WTC11 (cell line): ENCODE results near the gene CACNG3. TPM values are rescaled to one million over a fixed set of nuclear protein-coding genes. Genes with fewer than 3 reads are reported as not detected.

Experiments used
- ATAC-seq: fragments of 200-7000 bp; cut with Tn5 transposase; 2 replicates; pipeline ENCODE4 v1.10.0; 2021; ENCODE audit warnings: mild to moderate bottlenecking, moderate library complexity
- CTCF ChIA-PET: fragments of 300-600 bp; sonication (Branson Sonifier 250); formaldehyde crosslinking; loops from one replicate; lab custom pipeline; 2021; ENCODE audit warnings: antibody characterized with exemption; lab: Charles Lee
- POLR2A ChIA-PET: fragments of 350-600 bp; sonication (Branson Sonifier 250); formaldehyde crosslinking; loops from one replicate; lab custom pipeline; 2021; ENCODE audit warnings: antibody characterized with exemption; lab: Charles Lee
- DNase-seq: peaks from one replicate; pipeline ENCODE4 v3.0.0; 2021; ENCODE audit warnings: low spot score
- H3K27ac Mint-ChIP-seq: 2 replicates; pipeline ENCODE4 v1.8.0; 2021; ENCODE audit warnings: mixed read lengths
- H3K27me3 Mint-ChIP-seq: 2 replicates; pipeline ENCODE4 v1.8.0; 2021; ENCODE audit warnings: low read depth, mild to moderate bottlenecking, moderate library complexity, mixed read lengths
- H3K36me3 Mint-ChIP-seq: 2 replicates; pipeline ENCODE4 v1.8.0; 2021; ENCODE audit warnings: mixed read lengths
- H3K4me1 Mint-ChIP-seq: 2 replicates; pipeline ENCODE4 v1.8.0; 2022; ENCODE audit warnings: mixed read lengths
- H3K4me3 Mint-ChIP-seq: 2 replicates; pipeline ENCODE4 v1.8.0; 2021; ENCODE audit warnings: mild to moderate bottlenecking, moderate library complexity, mixed read lengths
- H3K9me3 Mint-ChIP-seq: 2 replicates; pipeline ENCODE4 v1.8.0; 2021; ENCODE audit warnings: mixed read lengths
- ATF6 ChIP-seq: sonication (generic); formaldehyde crosslinking; IDR thresholded peaks from 2 replicates; pipeline ENCODE4 v1.8.1; 2023; ENCODE audit warnings: mild to moderate bottlenecking, missing genetic modification reagents
- CREM ChIP-seq: sonication (generic); formaldehyde crosslinking; IDR thresholded peaks from 2 replicates; pipeline ENCODE4 v1.8.1; 2022; ENCODE audit warnings: mild to moderate bottlenecking, missing genetic modification reagents, moderate library complexity
- ELF4 ChIP-seq: sonication (generic); formaldehyde crosslinking; IDR thresholded peaks from 2 replicates; pipeline ENCODE4 v1.8.1; 2022; ENCODE audit warnings: low read depth, mild to moderate bottlenecking, moderate library complexity, missing genetic modification reagents
- ERG ChIP-seq: fragments of 250-450 bp; sonication (Bioruptor Pico); IDR thresholded peaks from 2 replicates; pipeline ENCODE4 v1.8.0; 2021; ENCODE audit warnings: mild to moderate bottlenecking
- ETV6 ChIP-seq: sonication (generic); formaldehyde crosslinking; IDR thresholded peaks from 2 replicates; pipeline ENCODE4 v1.8.1; 2022; ENCODE audit warnings: mild to moderate bottlenecking, missing genetic modification reagents
- MLX ChIP-seq: sonication (generic); formaldehyde crosslinking; IDR thresholded peaks from 2 replicates; pipeline ENCODE4 v1.8.1; 2023; ENCODE audit warnings: mild to moderate bottlenecking, missing genetic modification reagents, moderate library complexity
- NFYB ChIP-seq: sonication (generic); formaldehyde crosslinking; conservative IDR thresholded peaks from 2 replicates; pipeline ENCODE4 v1.8.0; 2022; ENCODE audit warnings: low read depth, missing genetic modification reagents
- NR1H2 ChIP-seq: sonication (generic); formaldehyde crosslinking; IDR thresholded peaks from 2 replicates; pipeline ENCODE4 v1.9.0; 2021; ENCODE audit warnings: mild to moderate bottlenecking, moderate library complexity, missing genetic modification reagents
- NR2C2 ChIP-seq: sonication (generic); formaldehyde crosslinking; IDR thresholded peaks from 2 replicates; pipeline ENCODE4 v1.8.0; 2022; ENCODE audit warnings: mild to moderate bottlenecking, missing genetic modification reagents
- PRRX2 ChIP-seq: fragments of 250-450 bp; sonication (Bioruptor Pico); IDR thresholded peaks from 2 replicates; pipeline ENCODE4 v1.8.0; 2021; ENCODE audit warnings: mild to moderate bottlenecking
- RELA ChIP-seq: sonication (generic); formaldehyde crosslinking; IDR thresholded peaks from 2 replicates; pipeline ENCODE4 v1.8.1; 2022; ENCODE audit warnings: missing genetic modification reagents, mild to moderate bottlenecking, borderline replicate concordance
- RORB ChIP-seq: fragments of 250-450 bp; sonication (Bioruptor Pico); IDR thresholded peaks from 2 replicates; pipeline ENCODE4 v1.9.0; 2021; ENCODE audit warnings: mild to moderate bottlenecking
- SMAD4 ChIP-seq: sonication (generic); formaldehyde crosslinking; IDR thresholded peaks from 2 replicates; pipeline ENCODE4 v1.8.0; 2022; ENCODE audit warnings: mild to moderate bottlenecking, missing genetic modification reagents
- TEAD1 ChIP-seq: sonication (generic); formaldehyde crosslinking; IDR thresholded peaks from 2 replicates; pipeline ENCODE4 v1.8.0; 2022; ENCODE audit warnings: mild to moderate bottlenecking, missing genetic modification reagents
- TP53 ChIP-seq: sonication (generic); formaldehyde crosslinking; IDR thresholded peaks from 2 replicates; pipeline ENCODE4 v1.8.1; 2023; ENCODE audit warnings: mild to moderate bottlenecking, missing genetic modification reagents
- ZBTB43 ChIP-seq: sonication (generic); formaldehyde crosslinking; IDR thresholded peaks from 2 replicates; pipeline ENCODE4 v1.8.1; 2023; ENCODE audit warnings: mild to moderate bottlenecking, missing genetic modification reagents
- ZNF219 ChIP-seq: sonication (generic); formaldehyde crosslinking; IDR thresholded peaks from 2 replicates; pipeline ENCODE4 v1.8.0; 2023; ENCODE audit warnings: missing genetic modification reagents, mild to moderate bottlenecking, borderline replicate concordance
- ZNF281 ChIP-seq: sonication (generic); formaldehyde crosslinking; IDR thresholded peaks from 2 replicates; pipeline ENCODE4 v1.8.0; 2023; ENCODE audit warnings: mild to moderate bottlenecking, missing genetic modification reagents
- ZNF423 ChIP-seq: fragments of 250-450 bp; sonication (Bioruptor Pico); IDR thresholded peaks from 2 replicates; pipeline ENCODE4 v2.1.2; 2022; ENCODE audit warnings: mild to moderate bottlenecking, moderate library complexity
- total RNA-seq: library from RNA; stranded (reverse); gene quantifications from 3 replicates; pipeline ENCODE4 v1.2.3, GENCODE V29; 2021
- TF ChIP-seq, protein P1 (sequence below): sonication (generic); formaldehyde crosslinking; IDR thresholded peaks from 2 replicates; pipeline ENCODE4 v1.8.0; 2023; ENCODE audit warnings: missing genetic modification reagents, mild to moderate bottlenecking, borderline replicate concordance
- TF ChIP-seq, protein P2 (sequence below): sonication (generic); formaldehyde crosslinking; IDR thresholded peaks from 2 replicates; pipeline ENCODE4 v1.8.0; 2022; ENCODE audit warnings: mild to moderate bottlenecking, missing genetic modification reagents

The CACNG3 gene
- total RNA-seq, 1 experiment from 2014 or later: not detected

GRCh38 chr16:24279982-24280515 is 23.9 kb downstream of the CACNG3 start (continued):
- no peak for TF ChIP-seq ZBTB43
- TF ChIP-seq ERG (CRISPR knock-in tag): no peak
- no peak for TF ChIP-seq ZNF219
- no peak for TF ChIP-seq SMAD4

- Mint-ChIP-seq H3K27me3 (peaks cover 3% of the 10 kb centered on the region), H3K4me3 (no peak overlapping the region), H3K4me1 (no peaks in the 10 kb centered on the region), H3K9me3 (peaks cover 7% of the 10 kb centered on the region), H3K36me3 (no peaks in the 10 kb centered on the region), H3K27ac (no peak overlapping the region)
- no peak for TF ChIP-seq ATF6
- TF ChIP-seq NR2C2 (CRISPR knock-in tag): no peak
- no peak for TF ChIP-seq RELA
- TF ChIP-seq ZNF423: no peak
- no peak for TF ChIP-seq TP53 (CRISPR knock-in tag)
- TF ChIP-seq, protein P1, sequence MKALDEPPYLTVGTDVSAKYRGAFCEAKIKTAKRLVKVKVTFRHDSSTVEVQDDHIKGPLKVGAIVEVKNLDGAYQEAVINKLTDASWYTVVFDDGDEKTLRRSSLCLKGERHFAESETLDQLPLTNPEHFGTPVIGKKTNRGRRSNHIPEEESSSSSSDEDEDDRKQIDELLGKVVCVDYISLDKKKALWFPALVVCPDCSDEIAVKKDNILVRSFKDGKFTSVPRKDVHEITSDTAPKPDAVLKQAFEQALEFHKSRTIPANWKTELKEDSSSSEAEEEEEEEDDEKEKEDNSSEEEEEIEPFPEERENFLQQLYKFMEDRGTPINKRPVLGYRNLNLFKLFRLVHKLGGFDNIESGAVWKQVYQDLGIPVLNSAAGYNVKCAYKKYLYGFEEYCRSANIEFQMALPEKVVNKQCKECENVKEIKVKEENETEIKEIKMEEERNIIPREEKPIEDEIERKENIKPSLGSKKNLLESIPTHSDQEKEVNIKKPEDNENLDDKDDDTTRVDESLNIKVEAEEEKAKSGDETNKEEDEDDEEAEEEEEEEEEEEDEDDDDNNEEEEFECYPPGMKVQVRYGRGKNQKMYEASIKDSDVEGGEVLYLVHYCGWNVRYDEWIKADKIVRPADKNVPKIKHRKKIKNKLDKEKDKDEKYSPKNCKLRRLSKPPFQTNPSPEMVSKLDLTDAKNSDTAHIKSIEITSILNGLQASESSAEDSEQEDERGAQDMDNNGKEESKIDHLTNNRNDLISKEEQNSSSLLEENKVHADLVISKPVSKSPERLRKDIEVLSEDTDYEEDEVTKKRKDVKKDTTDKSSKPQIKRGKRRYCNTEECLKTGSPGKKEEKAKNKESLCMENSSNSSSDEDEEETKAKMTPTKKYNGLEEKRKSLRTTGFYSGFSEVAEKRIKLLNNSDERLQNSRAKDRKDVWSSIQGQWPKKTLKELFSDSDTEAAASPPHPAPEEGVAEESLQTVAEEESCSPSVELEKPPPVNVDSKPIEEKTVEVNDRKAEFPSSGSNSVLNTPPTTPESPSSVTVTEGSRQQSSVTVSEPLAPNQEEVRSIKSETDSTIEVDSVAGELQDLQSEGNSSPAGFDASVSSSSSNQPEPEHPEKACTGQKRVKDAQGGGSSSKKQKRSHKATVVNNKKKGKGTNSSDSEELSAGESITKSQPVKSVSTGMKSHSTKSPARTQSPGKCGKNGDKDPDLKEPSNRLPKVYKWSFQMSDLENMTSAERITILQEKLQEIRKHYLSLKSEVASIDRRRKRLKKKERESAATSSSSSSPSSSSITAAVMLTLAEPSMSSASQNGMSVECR (CRISPR knock-in tag): no peak
- no peak for TF ChIP-seq ETV6
- TF ChIP-seq, protein P2, sequence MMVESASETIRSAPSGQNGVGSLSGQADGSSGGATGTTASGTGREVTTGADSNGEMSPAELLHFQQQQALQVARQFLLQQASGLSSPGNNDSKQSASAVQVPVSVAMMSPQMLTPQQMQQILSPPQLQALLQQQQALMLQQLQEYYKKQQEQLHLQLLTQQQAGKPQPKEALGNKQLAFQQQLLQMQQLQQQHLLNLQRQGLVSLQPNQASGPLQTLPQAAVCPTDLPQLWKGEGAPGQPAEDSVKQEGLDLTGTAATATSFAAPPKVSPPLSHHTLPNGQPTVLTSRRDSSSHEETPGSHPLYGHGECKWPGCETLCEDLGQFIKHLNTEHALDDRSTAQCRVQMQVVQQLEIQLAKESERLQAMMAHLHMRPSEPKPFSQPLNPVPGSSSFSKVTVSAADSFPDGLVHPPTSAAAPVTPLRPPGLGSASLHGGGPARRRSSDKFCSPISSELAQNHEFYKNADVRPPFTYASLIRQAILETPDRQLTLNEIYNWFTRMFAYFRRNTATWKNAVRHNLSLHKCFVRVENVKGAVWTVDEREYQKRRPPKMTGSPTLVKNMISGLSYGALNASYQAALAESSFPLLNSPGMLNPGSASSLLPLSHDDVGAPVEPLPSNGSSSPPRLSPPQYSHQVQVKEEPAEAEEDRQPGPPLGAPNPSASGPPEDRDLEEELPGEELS (CRISPR knock-in tag): no peak
- TF ChIP-seq PRRX2 (CRISPR knock-in tag): no peak
- ChIA-PET POLR2A (no interaction called here), CTCF (no interaction called here)
- ATAC-seq (no peak), DNase-seq (no peak)
Measured at GRCh38 chr16:24281466-24281865, 25.3 kb downstream of the CACNG3 start.

- H3K36me3 Mint-ChIP-seq: no peaks in the 10 kb centered on the region
- no peak for DNase-seq
- H3K9me3 Mint-ChIP-seq: peaks cover under 1% of the 10 kb centered on the region
- H3K4me3 Mint-ChIP-seq: no peak overlapping the region
- no peaks in the 10 kb centered on the region for H3K4me1 Mint-ChIP-seq
- CTCF ChIA-PET: no interaction called here
- H3K27me3 Mint-ChIP-seq: peaks cover 3% of the 10 kb centered on the region
- ATAC-seq: no peak
- no peak overlapping the region for H3K27ac Mint-ChIP-seq
- POLR2A ChIA-PET: no interaction called here
- TF ChIP-seq NR1H2 (CRISPR knock-in tag) (no peak), ZNF281 (CRISPR knock-in tag) (no peak), RORB (CRISPR knock-in tag) (no peak), TEAD1 (no peak), CREM (CRISPR knock-in tag) (no peak), ELF4 (CRISPR knock-in tag) (no peak), NFYB (CRISPR knock-in tag) (no peak), MLX (CRISPR knock-in tag) (no peak)
Measured at GRCh38 chr16:24282141-24282540, 26.0 kb downstream of the CACNG3 start.
